ENCODE results near the gene SLC30A1. TPM values are rescaled to one million over a fixed set of nuclear protein-coding genes. Genes with fewer than 3 reads are reported as not detected.

Gene SLC30A1
- total and polyA plus RNA-seq, 2 donors (not counting 1 experiment from before 2014, with no cell fraction given), result 13.6 to 45.2 TPM

DNA sequence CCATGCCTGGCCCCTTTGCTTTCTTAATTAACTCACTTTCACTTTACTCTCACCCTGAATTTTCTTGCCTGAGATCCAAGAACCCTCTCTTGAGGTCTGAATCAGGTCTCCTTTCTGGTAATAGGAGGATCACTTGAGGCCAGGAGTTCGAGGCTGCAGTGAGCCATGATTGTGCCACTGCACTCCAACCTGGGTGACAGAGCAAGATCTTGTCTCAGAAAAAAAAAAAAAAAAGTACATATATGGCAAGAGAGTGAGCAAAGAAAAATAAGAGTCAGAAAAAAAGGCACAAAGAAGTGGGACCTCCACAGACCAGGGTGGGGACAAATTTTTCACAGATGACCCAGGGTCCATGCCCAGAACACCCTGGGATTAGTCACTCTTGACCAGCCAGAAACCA lies 52.9 kb downstream of the SLC30A1 start:
- Histone ChIP-seq H3K27ac (ENCODE audit: insufficient read depth, low read length) (no peak overlapping the region), H3K4me2 (ENCODE audit: extremely low read depth, insufficient read depth, low read length) (no peak overlapping the region), H4K20me1 (ENCODE audit: control insufficient read depth, extremely low read depth, insufficient read depth, low read length) (no peaks in the 10 kb centered on the region), H3K36me3 (ENCODE audit: control insufficient read depth, insufficient read depth, low read length) (no peaks in the 10 kb centered on the region), H3K4me1 (ENCODE audit: control insufficient read depth, extremely low read depth, insufficient read depth, low read length) (no peaks in the 10 kb centered on the region), H2AFZ (ENCODE audit: low read length) (no peak overlapping the region), H3K79me2 (ENCODE audit: control insufficient read depth, insufficient read depth, low read length) (no peaks in the 10 kb centered on the region), H3K4me3 (replicated peaks in 1 of 4; ENCODE audit: control extremely low read depth in 1 of 4, insufficient read depth in 1 of 4, low read depth in 3 of 4, low read length in 4 of 4) (no peak overlapping the region), H3K9me3 (ENCODE audit: control insufficient read depth, insufficient read depth, low read depth, low read length) (no peaks in the 10 kb centered on the region), H3K27me3 (ENCODE audit: control insufficient read depth, insufficient read depth, low read length) (peaks cover 1% of the 10 kb centered on the region), H3K9ac (ENCODE audit: insufficient read depth, low read length) (no peak overlapping the region)
- no peak for DNase-seq (ENCODE audit: low read depth in 2 of 2)
- TF ChIP-seq, protein P1, sequence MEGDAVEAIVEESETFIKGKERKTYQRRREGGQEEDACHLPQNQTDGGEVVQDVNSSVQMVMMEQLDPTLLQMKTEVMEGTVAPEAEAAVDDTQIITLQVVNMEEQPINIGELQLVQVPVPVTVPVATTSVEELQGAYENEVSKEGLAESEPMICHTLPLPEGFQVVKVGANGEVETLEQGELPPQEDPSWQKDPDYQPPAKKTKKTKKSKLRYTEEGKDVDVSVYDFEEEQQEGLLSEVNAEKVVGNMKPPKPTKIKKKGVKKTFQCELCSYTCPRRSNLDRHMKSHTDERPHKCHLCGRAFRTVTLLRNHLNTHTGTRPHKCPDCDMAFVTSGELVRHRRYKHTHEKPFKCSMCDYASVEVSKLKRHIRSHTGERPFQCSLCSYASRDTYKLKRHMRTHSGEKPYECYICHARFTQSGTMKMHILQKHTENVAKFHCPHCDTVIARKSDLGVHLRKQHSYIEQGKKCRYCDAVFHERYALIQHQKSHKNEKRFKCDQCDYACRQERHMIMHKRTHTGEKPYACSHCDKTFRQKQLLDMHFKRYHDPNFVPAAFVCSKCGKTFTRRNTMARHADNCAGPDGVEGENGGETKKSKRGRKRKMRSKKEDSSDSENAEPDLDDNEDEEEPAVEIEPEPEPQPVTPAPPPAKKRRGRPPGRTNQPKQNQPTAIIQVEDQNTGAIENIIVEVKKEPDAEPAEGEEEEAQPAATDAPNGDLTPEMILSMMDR (conservative IDR thresholded peaks at IDR 0.05 in 1 of 2, IDR thresholded peaks at IDR 0.05 in 1 of 2; ENCODE audit: low read depth in 1 of 2, low read length in 2 of 2), result no peak

DNA sequence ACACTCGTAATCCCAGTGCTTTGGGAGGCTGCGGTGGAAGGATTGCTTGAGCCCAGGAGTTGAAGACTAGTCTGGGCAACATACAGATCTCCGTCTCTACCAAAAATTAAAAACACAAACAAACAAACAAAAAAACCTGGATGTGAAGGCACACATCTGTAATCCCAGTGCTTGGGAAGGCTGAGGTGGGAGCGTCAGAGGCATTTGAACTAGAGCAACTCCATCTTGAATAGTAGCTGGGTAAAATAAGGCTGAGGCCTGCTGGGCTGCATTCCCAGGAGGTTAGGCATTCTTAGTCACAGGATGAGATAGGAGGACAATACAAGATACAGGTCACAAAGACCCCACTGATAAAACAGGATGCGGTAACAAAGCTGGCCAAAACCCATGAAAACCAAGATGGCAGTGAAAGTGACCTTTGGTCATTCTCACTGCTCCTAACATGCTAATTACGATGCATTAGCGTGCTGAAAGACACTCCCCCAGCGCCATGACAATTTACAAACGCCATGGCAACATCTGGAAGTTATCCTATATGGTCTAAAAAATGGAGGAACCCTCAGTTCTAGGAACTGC lies 53.8 kb downstream of the SLC30A1 start:
- H2AFZ ChIP-seq (ENCODE audit: low read length), result no peak overlapping the region
- no peak overlapping the region for H3K4me3 ChIP-seq (replicated peaks in 1 of 4; ENCODE audit: control extremely low read depth in 1 of 4, insufficient read depth in 1 of 4, low read depth in 3 of 4, low read length in 4 of 4)
- no peaks in the 10 kb centered on the region for H3K27me3 ChIP-seq (ENCODE audit: control insufficient read depth, insufficient read depth, low read length)
- H3K4me2 ChIP-seq (ENCODE audit: extremely low read depth, insufficient read depth, low read length), result no peak overlapping the region
- no peaks in the 10 kb centered on the region for H4K20me1 ChIP-seq (ENCODE audit: control insufficient read depth, extremely low read depth, insufficient read depth, low read length)
- H3K4me1 ChIP-seq (ENCODE audit: control insufficient read depth, extremely low read depth, insufficient read depth, low read length), result no peaks in the 10 kb centered on the region
- H3K9me3 ChIP-seq (ENCODE audit: control insufficient read depth, insufficient read depth, low read depth, low read length), result no peaks in the 10 kb centered on the region
- DNase-seq (ENCODE audit: low read depth in 2 of 2), result no peak
- no peak overlapping the region for H3K9ac ChIP-seq (ENCODE audit: insufficient read depth, low read length)
- H3K79me2 ChIP-seq (ENCODE audit: control insufficient read depth, insufficient read depth, low read length), result no peaks in the 10 kb centered on the region
- no peak for TF ChIP-seq EZH2 (IDR thresholded peaks at IDR 0.05; ENCODE audit: low read length, missing control alignments)
- TF ChIP-seq, protein P1 (conservative IDR thresholded peaks at IDR 0.05 in 1 of 2, IDR thresholded peaks at IDR 0.05 in 1 of 2; ENCODE audit: low read depth in 1 of 2, low read length in 2 of 2), result no peak
- no peak overlapping the region for H3K27ac ChIP-seq (ENCODE audit: insufficient read depth, low read length)
- H3K36me3 ChIP-seq (ENCODE audit: control insufficient read depth, insufficient read depth, low read length), result no peaks in the 10 kb centered on the region

DNA sequence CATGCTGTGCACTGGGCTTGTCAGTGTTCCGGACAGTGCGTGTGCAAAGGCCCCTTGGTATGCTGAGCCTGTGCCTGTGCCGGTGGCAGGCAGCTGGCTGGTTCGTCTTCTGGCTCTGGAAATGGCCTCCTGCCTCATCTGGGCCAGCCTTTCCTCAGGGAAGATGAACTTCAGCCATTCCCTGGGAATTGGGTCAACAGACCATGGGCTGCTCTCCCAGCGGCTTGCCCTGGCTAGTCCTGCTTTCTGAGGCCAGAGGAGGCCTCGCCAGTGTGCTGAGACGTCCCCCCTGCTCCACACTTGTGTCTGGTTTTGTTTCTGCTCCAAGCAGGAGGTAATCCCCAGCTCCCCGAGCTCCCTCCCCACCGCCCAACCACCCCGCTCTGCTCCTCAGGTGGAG lies 54.4 kb downstream of the SLC30A1 start:
- TF ChIP-seq, protein P1 (conservative IDR thresholded peaks at IDR 0.05 in 1 of 2, IDR thresholded peaks at IDR 0.05 in 1 of 2; ENCODE audit: low read depth in 1 of 2, low read length in 2 of 2), result no peak
- TF ChIP-seq EZH2 (IDR thresholded peaks at IDR 0.05; ENCODE audit: low read length, missing control alignments), result no peak

More for the DNA sequence above, 54.4 kb downstream of the SLC30A1 start:
- no peak for DNase-seq (ENCODE audit: low read depth in 2 of 2)
- no peak overlapping the region for H3K27ac ChIP-seq (ENCODE audit: insufficient read depth, low read length)
- H3K4me1 ChIP-seq (ENCODE audit: control insufficient read depth, extremely low read depth, insufficient read depth, low read length), result no peaks in the 10 kb centered on the region
- no peak overlapping the region for H3K4me2 ChIP-seq (ENCODE audit: extremely low read depth, insufficient read depth, low read length)
- H3K4me3 ChIP-seq (replicated peaks in 1 of 4; ENCODE audit: control extremely low read depth in 1 of 4, insufficient read depth in 1 of 4, low read depth in 3 of 4, low read length in 4 of 4), result no peak overlapping the region
- peaks cover 3% of the 10 kb centered on the region for H3K27me3 ChIP-seq (ENCODE audit: control insufficient read depth, insufficient read depth, low read length)
- H4K20me1 ChIP-seq (ENCODE audit: control insufficient read depth, extremely low read depth, insufficient read depth, low read length), result no peaks in the 10 kb centered on the region
- no peak overlapping the region for H3K9ac ChIP-seq (ENCODE audit: insufficient read depth, low read length)
- H3K9me3 ChIP-seq (ENCODE audit: control insufficient read depth, insufficient read depth, low read depth, low read length), result no peaks in the 10 kb centered on the region
- no peak overlapping the region for H2AFZ ChIP-seq (ENCODE audit: low read length)
- H3K79me2 ChIP-seq (ENCODE audit: control insufficient read depth, insufficient read depth, low read length), result no peaks in the 10 kb centered on the region
- H3K36me3 ChIP-seq (ENCODE audit: control insufficient read depth, insufficient read depth, low read length), result no peaks in the 10 kb centered on the region
